HG03108 (cell line): ENCODE measurements around the gene BICDL2.

Experiments used
- ATAC-seq: cut with Tn5 transposase; IDR thresholded peaks from one replicate; pipeline ENCODE4 v1.9.1; 2021; ENCODE audit warnings: moderate library complexity; ENCODE audit not compliant: unreplicated experiment

Gene BICDL2

DNA sequence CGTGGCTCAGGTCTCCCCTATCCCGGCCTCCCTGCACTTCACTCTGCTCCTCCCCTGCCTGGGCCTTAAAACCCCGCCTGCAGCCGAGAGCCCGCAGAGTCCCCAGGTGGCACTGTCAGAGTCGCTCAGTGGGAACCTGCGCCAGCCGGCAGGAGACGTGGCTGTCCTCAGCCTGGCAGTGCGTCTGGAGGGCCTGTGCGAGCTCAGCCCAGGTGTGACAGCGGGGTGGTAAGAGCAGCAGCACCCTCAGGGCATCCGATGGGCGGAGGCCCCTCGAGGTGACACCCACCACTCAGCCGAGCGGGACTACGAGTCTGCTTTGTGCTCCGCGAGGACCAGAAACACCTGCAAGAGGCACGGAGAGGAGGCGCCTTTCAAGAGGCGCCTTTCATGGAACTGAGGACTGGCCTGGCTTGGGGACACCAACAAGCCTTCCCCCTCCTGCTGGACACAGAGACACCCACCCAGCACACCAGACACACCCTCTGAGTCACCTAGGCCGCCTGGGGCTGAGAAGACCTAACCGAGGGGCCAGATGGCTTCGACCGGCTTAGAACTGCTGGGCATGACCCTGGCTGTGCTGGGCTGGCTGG lies 23.8 kb downstream of the BICDL2 start, which contains the start of gene CLDN9:
CLDN9 (plus strand) TSS at position 96 of the 593 bp plus-strand sequence; CDS start at position 536, 440 bp downstream.
- no peak for ATAC-seq

GRCh38 chr16:3012246-3012645 lies 24.5 kb downstream of the BICDL2 start:
- no peak for ATAC-seq

DNA sequence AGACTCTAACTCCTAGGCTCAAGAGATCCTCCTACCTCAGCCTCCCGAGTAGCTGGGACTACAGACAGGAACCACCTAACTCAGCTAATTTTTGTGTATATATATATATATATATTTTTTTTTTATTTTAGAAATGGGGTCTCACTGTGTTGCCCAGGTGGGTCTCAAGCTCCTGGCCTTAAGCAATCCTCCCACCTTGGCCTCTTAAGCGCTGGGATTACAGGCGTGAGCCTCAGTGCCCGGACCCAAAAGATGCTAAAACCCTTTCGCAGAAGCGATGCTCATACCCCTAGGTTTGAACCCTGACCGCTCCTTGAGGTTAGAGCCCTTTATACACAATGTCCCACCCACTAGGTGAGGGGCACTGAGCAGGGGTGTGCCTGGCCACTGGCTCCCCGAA lies 26.2 kb downstream of the BICDL2 start:
- no peak for ATAC-seq

DNA sequence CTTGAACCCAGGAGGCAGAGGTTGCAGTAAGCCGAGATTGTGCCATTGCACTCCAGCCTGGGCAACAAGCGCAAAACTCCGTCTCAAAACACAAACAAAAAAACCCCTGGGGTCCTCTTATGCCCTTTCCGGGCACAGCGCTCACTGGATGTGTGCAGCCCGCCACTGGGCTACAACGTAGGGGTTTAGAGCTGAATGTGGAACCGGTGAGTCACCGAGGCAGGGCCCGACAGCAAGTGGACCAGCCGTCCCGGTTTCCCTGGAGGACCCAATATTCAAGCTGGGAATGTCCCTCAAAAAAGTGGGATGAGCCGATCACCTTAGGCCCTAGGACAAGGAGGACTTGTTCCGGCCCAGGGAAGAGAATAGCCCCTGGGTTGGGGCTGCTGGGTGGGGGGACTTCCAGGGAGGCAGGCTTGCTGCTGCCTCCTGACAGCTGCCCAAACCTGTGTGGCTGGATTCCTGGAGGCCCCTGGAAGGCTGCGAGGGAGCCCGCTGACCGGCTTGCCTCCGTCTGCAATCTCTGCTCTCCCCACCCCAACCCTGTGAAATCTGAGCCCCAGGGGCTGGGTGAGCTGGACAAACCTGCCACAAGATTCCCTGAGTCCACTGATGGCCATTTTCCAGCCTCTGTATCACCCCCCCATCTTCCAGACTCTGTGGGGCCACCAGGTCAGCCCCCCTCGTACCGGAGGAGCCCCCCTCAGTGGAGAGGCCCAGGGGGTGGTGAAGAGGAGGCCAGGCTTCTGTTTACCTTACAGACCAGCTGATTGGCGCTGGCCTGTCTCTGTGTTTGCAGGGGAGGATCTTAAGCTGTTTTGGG lies 27.0 kb downstream of the BICDL2 start:
- ATAC-seq = no peak

GRCh38 chr16:3008690-3009037 lies 28.1 kb downstream of the BICDL2 start:
- ATAC-seq = no peak

GRCh38 chr16:3007957-3008689 lies 28.6 kb downstream of the BICDL2 start:
- no peak for ATAC-seq

DNA sequence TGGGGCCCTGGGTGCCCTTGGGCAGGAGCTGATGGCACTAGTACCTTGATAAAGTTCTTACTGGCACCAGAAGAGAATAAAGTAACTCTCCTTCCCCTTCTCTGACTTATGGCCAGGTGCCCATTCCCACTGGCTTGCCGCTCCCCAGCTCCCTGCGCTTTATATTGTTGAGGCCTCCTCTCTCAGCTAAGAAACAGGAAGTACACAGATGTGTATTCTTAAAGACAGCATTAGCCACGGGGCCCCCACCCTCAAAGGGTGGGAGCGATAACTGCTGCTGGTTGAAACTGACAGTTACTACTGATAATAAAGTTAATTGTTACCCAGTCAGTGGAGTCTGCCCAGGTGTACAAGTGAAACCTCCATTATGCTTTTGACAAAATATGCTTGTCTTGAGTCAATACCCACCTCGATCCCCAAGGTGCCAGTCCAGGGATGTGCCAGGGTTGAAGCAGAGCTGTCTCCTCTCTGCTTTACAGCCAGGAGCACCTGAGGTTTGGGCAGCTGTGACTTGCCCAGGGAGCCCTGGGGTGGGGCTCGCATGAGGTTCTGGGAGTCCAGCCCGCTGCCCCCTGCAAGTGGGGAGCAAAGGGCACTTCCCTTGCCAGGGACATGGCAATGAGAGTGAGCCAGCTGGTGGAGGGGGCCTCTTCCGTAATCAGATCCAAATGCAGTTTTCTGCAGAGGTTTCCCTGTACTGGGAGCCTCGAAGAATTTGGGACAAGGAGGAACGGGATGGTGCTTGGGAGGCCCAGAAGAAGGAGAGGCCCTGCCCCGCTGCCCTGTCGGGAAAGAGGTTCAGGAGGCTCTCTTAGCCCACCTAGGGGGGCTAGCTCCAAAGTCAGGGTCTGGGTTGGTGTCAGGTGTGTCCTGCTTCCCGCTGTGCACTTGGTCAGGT lies 29.4 kb downstream of the BICDL2 start:
- ATAC-seq = no peak

DNA sequence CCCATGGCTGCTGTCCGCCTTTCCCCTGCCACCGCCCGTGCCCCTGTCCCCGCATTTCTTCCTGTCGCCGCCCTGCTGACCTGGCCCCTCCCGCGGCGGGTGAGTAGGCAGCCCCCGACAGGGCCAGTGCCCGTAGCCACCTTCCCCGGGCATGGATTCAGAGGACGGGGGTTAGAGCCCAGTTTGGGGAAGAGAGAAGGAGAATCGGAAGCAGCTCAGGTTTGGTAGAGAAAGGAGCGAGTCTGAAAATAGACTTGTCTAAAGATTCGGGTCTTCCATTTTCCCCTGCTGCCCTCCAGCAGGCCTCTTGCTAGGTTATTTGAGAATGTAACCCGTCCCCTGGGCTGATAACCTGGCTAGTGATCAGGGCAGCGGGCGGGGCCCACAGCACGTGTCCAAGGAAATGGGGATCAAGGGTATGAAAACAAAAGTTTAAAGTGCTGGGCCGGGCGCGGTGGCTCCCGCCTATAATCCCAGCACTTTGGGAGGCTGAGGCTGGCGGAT lies 31.9 kb downstream of the BICDL2 start:
- no peak for ATAC-seq

- ATAC-seq = no peak
Measured at GRCh38 chr16:3004319-3004718, 32.4 kb downstream of the BICDL2 start.

GRCh38 chr16:3003582-3004270 lies 33.0 kb downstream of the BICDL2 start:
- ATAC-seq = peak; percentile 91

DNA sequence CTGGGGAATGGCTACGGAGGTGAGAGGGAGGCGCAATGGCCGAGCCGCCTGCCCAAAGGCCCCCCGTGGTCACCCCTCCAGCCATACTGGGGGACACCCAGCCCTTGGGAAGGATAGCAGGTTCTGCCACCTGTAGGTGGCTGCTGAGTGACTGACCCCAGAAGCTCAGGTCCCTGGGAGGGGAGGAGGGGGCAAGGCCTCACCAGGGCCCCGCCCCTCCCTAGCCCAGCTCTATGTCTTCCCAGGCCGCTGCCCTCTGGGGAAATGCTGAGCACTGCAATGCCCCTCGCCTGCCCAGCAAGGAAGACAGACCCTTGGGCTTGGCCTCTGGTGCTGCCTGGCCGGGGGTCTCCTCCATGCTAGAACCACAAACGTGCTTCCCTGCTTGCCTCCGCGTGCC lies 35.4 kb downstream of the BICDL2 start:
- no peak for ATAC-seq

DNA sequence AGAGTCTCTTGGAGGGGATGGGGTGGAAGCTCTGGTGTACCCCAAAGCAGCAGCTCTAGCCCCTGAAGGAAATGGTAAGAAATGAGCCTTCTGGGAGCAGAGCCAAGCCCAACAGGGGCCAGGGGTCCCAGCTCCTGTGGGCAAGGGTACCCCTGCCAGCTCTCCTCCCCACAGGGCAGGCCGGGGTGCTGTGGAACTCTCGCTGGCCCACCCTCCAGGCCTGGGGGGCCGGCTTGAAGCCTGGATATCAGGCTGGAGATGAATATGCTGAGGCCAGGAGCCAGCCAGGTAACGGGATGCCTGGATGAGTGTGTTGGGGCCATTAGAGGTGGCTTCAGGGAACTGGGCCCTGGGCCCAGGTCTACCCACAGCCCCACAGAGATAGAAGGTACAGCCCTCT lies 36.2 kb downstream of the BICDL2 start:
- no peak for ATAC-seq

- ATAC-seq = no peak
Measured at GRCh38 chr16:2999929-3000328, 36.8 kb downstream of the BICDL2 start.

GRCh38 chr16:2996298-2996697 lies 40.4 kb downstream of the BICDL2 start:
- ATAC-seq = no peak

DNA sequence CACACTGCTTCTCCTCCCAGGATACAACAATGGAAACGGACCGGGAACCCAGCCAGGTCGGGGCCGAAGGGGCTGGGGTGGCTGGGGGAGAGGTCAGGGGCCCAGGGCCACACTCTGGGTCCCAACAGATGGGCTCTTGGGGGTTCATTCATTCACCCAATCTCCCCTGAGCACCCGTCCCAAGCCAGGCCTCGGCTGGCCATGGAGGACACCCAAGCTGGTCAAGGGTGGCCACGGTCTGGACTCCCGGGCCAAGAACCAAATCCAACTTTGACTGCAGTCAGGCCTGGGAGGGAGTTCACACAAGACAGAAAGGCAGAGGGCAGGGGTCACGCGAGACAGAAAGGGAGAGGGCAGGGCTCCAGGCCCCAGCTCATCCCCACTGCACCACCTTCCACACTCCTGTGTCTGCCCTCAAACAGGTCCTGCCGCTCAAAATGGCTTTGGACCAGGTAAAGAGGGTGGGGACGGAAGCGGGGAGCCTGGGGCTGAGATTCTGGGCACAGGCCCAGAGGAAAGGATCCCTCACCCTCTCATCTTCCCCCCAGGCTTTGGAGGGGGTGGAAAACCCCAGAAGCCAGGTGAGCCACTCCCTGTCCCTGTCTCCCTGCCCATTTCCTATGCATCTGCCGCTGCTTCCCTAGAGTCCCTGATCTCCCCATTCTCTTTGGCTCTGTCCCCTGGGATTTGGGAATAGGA lies 44.2 kb downstream of the BICDL2 start:
- no peak for ATAC-seq

DNA sequence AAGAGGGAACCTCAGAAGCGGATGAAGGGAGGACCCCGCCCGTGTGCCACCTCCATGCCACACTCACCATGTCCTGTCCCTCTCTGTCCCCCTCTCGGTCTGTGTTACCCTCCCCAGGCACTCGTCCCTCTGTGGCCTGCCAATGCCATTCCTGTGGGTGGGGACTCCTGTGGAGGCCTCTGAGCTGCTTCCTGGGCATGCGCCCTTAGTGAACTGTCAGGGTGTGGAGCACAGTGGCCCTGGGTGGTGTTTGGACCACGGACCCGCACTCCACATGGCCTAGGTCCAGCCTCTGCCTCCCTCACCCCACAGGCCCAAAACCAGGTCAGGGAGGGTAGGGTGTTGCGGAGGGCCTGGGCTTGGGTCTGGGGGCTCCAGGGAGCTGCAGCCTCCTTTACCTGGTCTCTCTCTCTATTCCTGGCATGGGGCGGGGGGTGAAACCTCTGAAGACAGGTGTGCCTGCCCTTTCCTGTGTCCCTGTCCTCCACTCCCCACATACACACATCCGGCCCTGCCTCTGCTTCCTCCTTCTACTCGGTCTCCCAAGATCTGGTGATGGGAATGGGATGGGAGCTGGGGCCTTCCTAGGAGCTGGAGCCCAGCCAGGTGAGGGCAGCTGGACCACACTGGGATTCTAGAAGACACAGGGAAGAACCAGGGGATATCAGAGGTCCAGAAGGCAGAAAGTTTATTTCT lies 45.0 kb downstream of the BICDL2 start:
- no peak for ATAC-seq

- ATAC-seq = no peak
Measured at GRCh38 chr16:2990891-2991290, 45.9 kb downstream of the BICDL2 start.

GRCh38 chr16:2988590-2989099 lies 48.1 kb downstream of the BICDL2 start:
- no peak for ATAC-seq

DNA sequence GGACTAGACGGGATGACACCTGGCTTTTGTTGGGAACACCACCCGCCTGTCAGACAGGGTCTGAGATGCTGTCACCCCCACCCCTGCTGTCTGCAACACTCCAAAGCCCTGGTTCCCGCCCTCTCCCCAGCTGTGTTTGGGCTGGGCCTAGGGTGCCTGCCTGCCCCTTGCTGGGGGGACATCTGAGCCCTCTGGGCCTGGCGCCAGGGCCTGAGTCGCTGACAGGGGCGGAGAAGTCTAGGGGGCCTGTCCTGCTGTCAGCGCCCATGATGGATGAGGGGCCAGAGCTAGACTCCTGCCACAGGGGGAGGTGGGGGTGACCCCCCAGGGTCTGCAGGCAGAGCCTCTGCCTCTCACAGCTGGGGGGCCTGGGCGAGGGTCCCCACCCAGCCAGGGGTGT lies 48.9 kb downstream of the BICDL2 start:
- ATAC-seq = no peak
